Hematopoietic multipotent progenitor cell treated with erythropoietin and hydrocortisone succinate and interleukin-3 and kit ligand, for 8 days (in vitro differentiated cells): ENCODE measurements around the gene FCRL4.

Experiments
- DNase-seq: peaks from one replicate; pipeline ENCODE4 v3.0.0-alpha.2; 2015

Gene FCRL4

DNA sequence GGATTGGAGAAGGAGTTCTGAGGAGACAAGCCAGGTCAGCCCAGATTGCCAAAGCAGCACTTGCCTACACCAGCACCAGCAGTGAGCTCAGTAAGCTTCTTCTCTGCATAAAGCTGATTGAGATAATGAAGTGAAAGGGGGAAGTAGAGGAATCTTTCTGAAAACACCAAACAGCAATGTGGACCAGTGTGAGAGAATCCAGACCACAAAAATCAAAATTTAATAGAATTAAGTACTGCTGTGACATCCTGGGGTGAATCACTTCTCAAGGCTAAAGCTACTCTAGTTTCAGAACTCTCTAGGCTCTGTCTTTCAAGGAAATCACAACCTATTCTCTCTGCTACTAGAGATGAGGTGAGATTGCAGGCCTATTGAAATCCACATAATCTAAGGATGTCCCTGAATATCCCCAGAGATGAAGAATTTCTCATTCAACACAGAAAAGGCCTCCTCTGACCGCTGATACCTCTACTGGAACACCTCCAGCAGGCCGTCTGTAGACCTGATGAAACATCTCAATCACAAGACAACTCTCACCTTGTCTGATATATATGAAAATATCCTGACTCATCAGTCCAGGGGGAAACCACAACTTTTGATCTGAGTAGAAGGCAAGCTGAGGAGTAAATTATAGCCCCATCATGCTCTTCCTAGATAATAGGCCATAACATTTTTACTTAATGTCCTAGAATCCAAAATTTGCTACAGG, at the start of gene FCRL4:
Gene FCRL4, minus strand, starts transcription at position 127 of the 709 bp plus-strand sequence. CDS start 141 bp downstream, outside the sequence.
- DNase-seq: no peak

GRCh38 chr1:157646144-157646543, 48.3 kb upstream of the FCRL4 start:
- no peak for DNase-seq

- no peak for DNase-seq
Measured at GRCh38 chr1:157641177-157641576, 43.3 kb upstream of the FCRL4 start.

GRCh38 chr1:157639800-157640199, 41.9 kb upstream of the FCRL4 start:
- DNase-seq: no peak

DNA sequence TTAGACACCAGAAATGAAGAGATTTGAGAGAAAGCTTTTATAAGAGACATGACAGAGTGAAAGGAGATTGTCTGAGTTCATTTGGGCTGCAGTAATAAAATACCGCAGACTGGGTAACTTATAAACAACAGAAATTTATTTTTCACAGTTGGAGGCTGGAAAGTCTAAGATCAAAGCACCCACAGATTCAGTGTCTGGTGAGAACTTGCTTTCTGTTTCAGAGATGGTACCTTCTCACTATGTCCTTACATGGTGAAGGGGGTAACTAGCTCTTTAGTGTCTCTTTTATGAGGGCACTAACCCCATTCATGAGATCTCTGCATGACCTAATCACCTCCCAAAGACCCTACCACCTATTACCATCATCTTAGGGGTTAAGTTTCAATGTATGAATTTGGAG, 30.9 kb upstream of the FCRL4 start:
- DNase-seq: no peak

- peak; percentile 40 for DNase-seq
Measured at GRCh38 chr1:157626099-157626498, 28.2 kb upstream of the FCRL4 start.

DNA sequence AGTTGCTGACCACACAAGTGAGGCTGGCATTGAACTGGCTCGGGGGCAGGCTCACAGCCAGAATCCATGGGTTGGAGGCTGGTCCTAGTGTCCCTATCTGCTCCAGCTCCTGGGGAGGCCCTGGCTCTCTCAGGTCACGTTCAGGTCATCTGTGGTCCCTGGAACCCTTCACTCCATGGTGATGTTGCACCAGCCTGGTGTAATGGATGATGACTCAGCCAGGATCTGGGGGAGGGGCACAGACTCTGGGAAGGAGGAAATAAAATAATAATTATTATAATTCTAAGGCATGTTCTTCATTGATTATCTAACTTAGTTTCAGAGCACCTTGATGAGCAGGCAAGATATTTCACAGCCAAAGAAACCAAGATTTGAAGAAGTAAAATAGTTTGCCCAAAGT, 26.6 kb upstream of the FCRL4 start:
- DNase-seq: no peak

DNA sequence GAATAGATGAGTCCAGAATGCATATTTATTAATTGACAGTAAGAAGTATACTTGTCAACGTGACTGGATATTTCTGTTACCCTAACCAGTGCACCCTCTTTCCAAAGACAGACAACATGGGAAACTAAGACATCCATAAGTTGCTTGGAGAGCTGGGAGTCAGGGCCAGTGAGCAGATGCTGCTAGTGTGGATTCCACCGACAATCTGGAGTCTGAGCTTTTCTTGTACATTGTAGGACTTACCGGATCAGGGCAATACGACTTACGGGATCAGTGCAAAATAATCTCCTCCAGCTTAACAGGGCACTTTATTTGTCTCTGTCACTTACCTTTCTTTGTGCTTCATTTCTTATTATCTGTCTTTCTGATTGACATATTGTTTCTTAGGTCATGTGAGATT, 24.6 kb upstream of the FCRL4 start:
- DNase-seq: no peak

DNA sequence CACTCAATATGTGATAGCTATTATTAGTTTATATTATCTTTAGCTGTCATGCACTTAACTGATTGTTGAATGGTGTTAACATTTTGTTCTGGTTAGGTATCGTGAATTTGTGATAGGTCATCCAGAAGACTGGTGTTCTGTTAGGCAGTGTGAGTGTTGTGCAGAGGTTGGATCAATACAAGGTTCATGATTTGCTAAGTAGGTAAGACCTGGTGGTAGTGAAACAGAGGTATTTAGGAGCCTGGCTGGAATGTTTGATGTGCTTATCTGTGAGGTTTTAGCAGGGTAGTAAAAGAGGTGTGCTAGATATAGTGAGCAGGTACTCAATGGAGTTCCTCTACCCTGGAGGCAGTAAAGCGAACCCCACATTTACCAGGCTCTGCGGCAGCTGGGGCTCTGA, 20.3 kb upstream of the FCRL4 start:
- no peak for DNase-seq

DNA sequence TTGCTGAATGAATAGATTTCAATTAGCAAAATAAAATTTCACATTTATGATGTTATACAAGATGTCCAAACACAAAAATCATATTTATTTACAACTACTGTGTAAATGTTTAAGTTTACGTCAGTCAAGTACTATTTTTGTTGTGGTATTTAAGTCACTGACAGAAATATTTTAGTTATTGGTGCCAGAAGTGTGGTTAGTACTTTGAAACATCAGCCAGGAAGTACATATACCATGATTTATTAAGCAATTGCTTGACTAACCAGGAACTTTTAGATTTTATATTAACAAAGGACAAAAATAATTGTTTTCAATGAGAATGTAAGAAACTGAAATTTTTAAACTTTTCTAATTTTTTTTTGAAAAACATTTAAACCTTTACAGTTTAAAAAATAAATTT, 2.4 kb upstream of the FCRL4 start:
- no peak for DNase-seq

- DNase-seq: no peak
Measured at GRCh38 chr1:157596384-157596783, 1.5 kb downstream of the FCRL4 start.

DNA sequence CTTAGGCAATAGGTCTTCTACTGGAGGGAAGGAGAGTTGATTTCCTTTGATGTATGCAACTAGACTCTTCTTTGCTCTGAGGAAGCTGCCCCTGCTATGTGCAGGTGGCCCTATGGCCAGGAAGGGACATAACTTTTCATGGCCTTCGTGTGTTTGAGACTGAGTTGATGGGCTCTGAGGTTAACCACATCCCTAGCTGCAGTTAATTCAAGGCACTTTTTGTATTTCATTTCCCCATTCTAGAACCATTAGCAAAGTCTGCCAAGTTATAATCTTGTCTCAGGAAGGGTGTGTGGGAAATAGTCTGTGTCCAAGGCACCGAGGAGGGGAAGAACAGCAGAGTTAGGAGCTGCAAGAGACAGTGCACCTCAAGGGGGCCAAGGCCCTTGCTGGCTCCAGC, 2.5 kb downstream of the FCRL4 start:
- no peak for DNase-seq

DNA sequence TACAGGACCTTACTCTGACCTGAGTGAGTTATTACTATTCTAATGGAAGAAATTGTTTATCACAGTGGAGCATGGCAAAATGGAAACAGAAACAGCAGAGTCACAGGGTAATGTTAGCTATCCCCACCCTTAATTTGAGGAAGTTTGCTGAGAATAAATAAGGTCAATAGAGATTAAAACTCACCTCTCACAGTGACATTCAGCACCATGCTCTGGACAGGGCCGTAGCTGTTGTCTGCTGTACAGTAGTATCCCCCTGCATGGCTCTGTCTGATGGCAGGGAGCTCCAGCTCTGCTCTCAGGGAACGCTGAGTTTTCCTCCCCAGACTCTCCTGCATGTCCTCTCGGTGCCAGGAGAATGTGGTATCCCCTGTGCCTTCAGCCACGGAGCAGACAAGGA, 11.9 kb downstream of the FCRL4 start:
- DNase-seq: no peak

DNA sequence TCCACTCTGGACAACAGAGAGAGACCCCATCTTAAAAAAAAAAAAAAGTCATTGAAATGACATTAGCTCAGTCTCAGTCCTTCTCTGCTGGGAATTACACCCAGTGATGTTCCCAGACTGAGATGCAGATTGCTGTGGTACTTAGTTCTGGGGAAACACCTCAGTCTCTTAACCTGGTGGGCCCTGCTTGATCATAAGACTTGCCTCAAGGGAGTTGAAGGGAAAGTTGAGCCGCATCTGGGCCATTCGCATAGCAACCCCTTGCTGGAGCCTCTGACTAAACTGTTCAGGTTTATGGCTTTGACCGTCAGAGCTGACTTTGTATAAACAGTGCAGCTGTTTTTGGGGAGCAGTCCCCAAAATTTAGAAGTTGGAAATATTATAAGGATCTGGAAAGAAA, 13.4 kb downstream of the FCRL4 start:
- no peak for DNase-seq

- no peak for DNase-seq
Measured at GRCh38 chr1:157580828-157581210, 17.1 kb downstream of the FCRL4 start.

DNA sequence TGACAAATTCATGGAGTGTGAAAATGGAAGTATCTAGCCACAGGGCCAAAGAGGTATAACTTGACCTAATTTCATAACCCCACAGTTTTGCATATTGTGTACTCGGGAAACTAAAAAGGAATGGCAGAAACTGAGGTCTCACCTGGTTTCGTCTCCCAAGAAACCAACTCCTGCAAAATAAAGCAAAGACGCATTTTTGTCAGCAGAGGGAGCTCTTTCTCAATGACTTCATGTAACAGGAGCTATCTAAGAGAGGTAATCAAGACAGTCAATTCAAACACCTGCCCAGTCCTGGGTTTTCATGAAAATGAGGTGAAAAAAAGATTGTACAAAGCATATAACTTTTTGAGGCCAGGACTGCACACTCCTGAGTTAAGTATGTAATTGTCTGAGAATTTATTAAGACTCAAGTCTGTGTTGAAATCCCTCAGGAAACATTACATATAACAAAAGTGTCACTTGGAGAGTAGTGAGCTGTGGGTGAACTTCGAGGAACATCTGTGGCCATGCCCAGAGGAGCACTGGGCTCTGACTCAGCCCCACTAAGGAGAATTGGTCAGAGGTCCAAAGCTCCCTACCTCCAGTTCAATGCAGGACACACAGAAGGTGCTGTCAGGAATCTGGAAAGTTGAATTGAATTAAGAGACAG, 17.6 kb downstream of the FCRL4 start:
- DNase-seq: peak; percentile 69

- no peak for DNase-seq
Measured at GRCh38 chr1:157577420-157577819, 20.5 kb downstream of the FCRL4 start.

- no peak for DNase-seq
Measured at GRCh38 chr1:157575744-157576143, 22.1 kb downstream of the FCRL4 start.

- DNase-seq: no peak
Measured at GRCh38 chr1:157574836-157575235, 23.0 kb downstream of the FCRL4 start.

DNA sequence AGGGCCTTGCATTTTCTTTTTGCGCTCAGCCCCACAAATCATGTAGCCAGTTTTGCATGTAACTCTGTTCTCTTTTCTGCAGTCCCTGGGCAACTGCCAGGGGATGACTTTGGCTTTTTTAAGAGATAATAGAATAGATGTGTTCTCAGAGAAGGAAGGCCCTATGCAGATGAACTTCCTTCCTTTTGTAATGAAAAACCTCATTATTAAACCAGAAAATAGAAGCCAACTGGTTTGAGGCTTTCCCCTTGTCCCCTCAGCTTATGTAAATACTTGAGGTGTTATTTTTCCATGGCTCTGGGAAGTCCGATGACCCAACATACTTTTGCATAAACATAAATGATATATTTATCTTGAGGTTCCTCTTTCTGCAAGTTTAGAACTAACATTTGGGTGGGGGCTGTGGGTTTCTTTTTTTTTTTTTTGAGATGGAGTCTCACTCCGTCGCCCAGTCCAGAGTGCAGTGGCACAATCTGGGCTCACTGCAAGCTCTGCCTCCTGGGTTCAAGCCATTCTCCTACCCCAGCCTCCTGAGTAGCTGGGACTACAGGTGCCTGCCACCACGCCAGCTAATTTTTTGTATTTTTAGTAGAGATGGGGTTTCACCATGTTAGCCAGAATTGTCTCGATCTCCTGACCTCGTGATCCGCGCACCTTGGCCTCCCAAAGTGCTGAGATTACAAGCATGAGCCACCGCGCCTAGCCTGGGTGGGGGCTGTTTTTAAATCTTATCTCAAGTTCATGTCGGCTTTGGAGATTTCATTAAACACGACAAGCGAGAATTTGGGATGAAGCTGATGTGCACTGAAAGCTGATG, 31.2 kb downstream of the FCRL4 start:
- peak; percentile 51 for DNase-seq

GRCh38 chr1:157562515-157562914, 35.4 kb downstream of the FCRL4 start:
- no peak for DNase-seq

DNA sequence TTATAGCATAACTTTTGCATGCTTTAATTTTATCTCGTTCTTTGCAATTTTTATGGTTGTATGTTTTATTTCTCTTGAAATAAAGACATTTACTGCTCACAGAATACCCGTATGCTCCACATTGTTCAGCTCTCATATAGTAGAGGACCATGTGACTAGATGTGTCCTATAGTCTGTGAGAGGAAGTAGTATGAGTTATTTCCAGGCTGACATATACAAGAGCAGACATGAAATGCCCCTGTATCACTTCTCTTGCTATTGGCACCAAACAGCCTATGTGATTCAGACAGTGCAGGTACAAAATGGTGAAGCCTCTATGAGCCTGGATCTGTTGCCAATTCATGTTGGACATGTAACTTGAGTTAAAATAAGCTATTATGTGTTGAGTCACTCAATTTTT, 39.8 kb downstream of the FCRL4 start:
- DNase-seq: no peak

- no peak for DNase-seq
Measured at GRCh38 chr1:157551694-157552693, 45.9 kb downstream of the FCRL4 start, which contains the start of gene FCRL5. Gene FCRL5 (minus strand): TSS chr1:157552515. CDS start chr1:157552362, 153 bp downstream.
